ENCODE measurements around the gene FOXL2NB.

Gene FOXL2NB

GRCh38 chr3:138944929-138945708 lies 1.9 kb upstream of the FOXL2NB start:
- in situ Hi-C loops (cut with MboI; ENCODE audit: low sequenced_read_pairs, unreplicated experiment), result no loop called here
- no peak for TF ChIP-seq CTCF (IDR thresholded peaks at IDR 0.05; ENCODE audit: borderline replicate concordance, control extremely low read depth, extremely low read depth, insufficient read depth, missing control alignments)
- peak; percentile 43 for DNase-seq (ENCODE audit: low spot score)

GRCh38 chr3:138945709-138946662 lies 1.0 kb upstream of the FOXL2NB start:
- in situ Hi-C loops (cut with MboI; ENCODE audit: low sequenced_read_pairs, unreplicated experiment), result no loop called here
- TF ChIP-seq CTCF (IDR thresholded peaks at IDR 0.05; ENCODE audit: borderline replicate concordance, control extremely low read depth, extremely low read depth, insufficient read depth, missing control alignments), result no peak
- DNase-seq (ENCODE audit: low spot score), result peak; percentile 45

GRCh38 chr3:138947495-138948121 lies 591 bp downstream of the FOXL2NB start:
- in situ Hi-C loops (cut with MboI; ENCODE audit: low sequenced_read_pairs, unreplicated experiment), result no loop called here
- no peak for DNase-seq (ENCODE audit: low spot score)
- no peak for TF ChIP-seq CTCF (IDR thresholded peaks at IDR 0.05; ENCODE audit: borderline replicate concordance, control extremely low read depth, extremely low read depth, insufficient read depth, missing control alignments)

- in situ Hi-C loops (cut with MboI; ENCODE audit: low sequenced_read_pairs, unreplicated experiment), result no loop called here
- DNase-seq (ENCODE audit: low spot score), result no peak
- no peak for TF ChIP-seq CTCF (IDR thresholded peaks at IDR 0.05; ENCODE audit: borderline replicate concordance, control extremely low read depth, extremely low read depth, insufficient read depth, missing control alignments)
Observed at GRCh38 chr3:138948371-138949001, 1.5 kb downstream of the FOXL2NB start.

- DNase-seq (ENCODE audit: low spot score), result no peak
- TF ChIP-seq CTCF (IDR thresholded peaks at IDR 0.05; ENCODE audit: borderline replicate concordance, control extremely low read depth, extremely low read depth, insufficient read depth, missing control alignments), result no peak
- in situ Hi-C loops (cut with MboI; ENCODE audit: low sequenced_read_pairs, unreplicated experiment), result no loop called here
Observed at GRCh38 chr3:138949002-138949418, 2.0 kb downstream of the FOXL2NB start.
